ENCODE data around the gene THRAP3.

GRCh38 chr1:36203027-36203553, 21.2 kb upstream of the THRAP3 start:
- TF ChIP-seq EZH2 (IDR thresholded peaks at IDR 0.05; ENCODE audit: low read depth, unreplicated experiment), result no peak
- TF ChIP-seq CTCF (conservative IDR thresholded peaks at IDR 0.05; ENCODE audit: low read depth in 2 of 2), result no peak
- TF ChIP-seq JUNB (IDR thresholded peaks at IDR 0.05; ENCODE audit: unreplicated experiment), result no peak
